NCI-H146 treated with DMSO at 0.1 percent for 48 hours (cell line): ENCODE results near the gene GPX3.
A peak's percentile ranks its signal among the peaks of the same experiment; 100 is the strongest.

Source experiments
- DNase-seq: peaks from one replicate; lab custom pipeline; 2025; ENCODE audit not compliant: unreplicated experiment; lab: John Stamatoyannopoulos, UW

The GPX3 gene

DNA sequence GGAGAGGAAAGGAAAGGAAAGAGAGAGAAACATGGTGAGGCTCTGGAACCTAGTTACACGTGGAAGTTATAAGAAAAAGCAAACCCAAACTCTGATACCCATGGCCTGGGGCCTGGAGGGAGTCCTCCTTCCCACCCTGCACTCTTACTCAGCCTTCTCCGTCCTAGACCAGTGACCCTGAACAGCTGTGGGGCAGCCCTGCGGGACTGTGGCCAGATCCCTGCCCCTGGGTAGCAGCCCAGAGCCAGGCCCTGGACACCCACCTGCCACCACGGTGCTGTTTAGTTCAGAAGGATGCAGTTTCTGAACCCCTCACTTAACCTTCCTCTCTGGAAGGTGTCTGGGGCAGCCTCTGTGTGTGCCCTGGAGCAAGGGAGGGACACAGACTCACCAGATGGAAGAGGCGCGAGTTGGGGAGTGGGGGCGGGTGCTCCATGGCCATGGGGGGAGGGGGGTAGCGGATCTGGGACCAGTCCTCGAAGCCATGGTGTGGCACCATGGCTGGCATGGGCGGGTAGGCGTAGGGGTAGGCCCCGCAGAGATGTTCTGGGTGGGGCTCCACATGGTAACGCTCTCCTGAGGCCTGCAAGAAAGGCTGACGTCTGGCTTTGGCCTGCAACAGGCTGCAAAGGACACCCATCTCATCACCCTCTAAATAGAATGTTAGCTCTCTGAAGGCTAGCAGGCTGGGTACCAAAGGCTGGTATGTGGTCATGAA is 13.0 kb downstream of the GPX3 start:
- DNase-seq = no peak

DNA sequence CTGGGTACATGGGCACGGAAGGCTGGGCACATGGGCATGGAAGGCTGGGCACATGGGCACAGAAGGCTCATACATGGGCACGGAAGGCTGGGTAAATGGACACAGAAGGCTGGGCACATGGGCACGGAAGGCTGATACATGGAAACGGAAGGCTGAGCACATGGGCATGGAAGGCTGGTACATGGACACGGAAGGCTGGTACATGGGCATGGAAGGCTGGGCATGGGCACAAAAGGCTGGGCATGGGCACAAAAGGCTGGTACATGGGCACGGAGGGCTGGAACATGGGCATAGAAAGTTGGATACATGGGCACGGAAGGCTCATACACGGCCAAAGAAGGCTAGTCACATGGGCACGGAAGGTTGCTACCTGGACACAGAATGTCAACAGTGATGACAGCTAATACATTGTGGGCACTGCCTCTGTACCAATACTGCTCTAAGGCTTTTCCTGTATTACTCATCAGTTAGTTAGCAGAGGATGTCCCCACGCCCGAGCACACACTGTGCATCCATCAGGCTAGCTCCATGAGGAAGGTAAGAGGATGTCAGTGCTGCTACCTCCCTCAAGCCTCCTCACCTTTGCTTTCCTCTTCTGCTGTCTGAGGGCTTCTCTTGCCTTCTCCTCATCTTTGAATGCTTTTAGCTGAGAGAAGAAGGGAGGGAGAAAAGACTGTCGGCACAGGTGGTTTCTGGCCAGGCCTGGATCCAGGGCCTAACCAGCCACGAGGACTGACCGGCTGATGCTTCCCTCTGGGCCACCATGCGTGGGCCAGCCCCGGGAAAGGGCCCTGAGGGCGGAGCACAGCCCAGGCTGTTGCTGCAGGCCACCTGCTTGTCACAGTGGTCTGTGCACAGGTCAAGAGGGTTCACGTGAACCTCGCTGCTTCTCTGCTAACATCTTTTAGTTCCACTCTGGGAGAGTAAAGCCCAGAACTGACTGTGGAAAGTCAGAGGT is 14.3 kb downstream of the GPX3 start:
- no peak for DNase-seq

DNA sequence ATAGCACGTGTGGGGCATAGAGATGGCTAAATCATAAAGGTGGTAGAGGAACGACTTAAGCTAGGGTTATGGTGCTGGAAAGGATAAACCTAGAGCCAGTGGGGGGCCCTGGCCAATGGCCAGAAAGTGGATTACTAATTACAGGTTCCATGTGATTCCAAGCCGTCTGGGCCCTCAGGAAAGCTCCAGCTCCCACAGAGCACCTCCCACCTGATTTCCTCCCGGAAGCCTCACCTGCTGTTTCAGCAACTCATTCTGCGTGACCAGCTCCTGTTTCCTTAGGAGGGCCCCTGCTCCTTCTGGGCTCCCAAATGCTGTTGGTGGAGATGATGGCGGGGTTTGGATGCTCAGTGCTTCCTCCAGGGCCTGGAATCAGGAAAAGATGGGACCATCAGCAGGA is 16.2 kb downstream of the GPX3 start:
- DNase-seq = peak; percentile 58

DNA sequence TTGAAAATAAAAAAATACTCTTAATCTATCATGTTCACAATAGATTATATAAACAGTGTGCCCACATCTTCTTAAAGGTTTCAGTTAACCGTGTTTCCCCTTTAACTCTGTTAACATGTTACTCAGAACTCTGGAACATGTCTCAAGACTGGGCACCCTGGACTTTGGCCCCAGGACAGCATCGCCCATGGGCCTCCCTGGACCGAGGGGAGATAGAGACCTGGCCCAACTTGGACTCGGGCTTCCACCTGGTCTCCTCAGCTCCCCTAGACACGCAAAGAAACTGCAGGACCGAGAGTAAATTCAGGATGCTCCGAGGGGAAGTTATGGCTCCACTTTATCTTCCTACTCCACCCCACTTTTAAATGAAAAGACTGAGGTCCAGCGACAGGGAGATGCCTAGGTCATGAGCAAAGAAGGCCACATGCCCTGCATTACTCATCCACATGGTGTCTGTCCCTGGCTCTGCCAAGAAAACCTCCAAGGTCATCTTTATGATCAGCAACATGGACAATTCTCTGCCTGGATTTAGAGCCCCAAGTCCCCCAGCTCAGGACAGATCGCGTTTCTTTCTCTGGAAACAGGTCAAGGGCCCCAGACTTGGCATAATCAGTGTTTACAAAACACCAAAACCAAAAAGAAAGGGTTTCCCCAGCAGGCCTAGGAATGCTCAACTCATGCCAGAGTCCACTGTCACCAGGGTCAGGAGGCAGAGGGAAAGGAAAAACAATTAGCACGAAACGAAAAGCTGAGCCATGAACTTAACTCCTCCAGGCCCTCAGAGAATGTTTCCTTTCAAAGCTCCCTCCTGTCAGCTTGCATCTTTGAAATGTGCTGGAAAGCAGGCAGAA is 17.4 kb downstream of the GPX3 start:
- no peak for DNase-seq

DNA sequence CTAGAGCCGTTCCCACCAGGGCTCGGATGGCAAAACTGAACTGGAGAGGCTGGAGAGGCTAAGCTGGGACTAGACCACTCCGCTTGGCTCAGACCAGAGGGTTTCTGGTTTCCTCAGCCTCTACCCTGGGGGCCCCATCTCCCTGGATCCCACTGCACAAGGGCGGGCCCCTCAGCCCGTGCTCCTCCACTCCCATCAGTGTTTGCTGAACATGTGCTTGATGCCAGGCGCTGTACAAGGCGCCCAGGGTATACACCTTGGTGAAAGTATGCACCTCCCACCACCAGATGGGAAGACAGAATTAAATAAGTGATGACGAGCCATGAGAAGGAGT is 18.0 kb downstream of the GPX3 start:
- DNase-seq = no peak

DNA sequence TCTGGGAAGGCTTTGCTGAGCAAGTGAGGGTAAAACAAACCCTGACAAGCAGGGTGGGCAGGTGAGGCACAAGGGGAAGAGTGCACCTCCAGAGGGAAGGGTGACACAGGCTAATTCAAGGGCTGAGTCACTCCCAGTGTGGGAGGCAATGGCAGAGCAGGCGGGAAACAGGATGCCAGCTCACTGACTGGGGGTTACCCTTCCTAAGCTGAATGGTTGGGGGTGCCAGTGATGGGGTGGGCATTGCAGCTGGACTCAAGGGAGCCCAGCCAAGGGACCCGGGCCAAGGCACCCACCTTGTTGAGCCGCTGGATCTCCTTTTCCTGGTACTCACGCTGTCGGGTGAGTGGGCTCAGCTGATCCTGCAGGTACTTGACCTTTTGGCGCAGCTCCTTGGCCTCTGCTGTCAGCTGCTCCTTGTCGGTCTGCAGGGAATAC is 18.4 kb downstream of the GPX3 start:
- DNase-seq = no peak

DNA sequence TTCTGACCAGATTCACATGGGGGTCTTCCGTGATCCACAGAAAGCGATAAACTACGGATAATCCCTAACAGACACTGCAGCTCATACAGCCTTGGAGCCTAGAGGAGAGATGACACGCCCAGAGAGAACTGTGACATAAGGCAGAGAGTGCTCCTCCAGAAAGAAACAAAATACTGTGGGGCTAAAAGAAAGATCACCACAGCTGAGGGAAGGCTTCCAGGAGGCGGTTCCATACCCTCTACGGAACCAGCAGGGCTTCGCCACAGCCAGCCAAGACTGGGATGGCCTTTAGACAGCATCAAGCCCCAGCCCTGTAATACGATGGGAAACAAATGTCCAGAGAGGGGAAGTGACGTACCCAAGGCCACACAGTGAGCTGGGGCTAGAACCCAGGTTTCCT is 19.3 kb downstream of the GPX3 start:
- DNase-seq = no peak

DNA sequence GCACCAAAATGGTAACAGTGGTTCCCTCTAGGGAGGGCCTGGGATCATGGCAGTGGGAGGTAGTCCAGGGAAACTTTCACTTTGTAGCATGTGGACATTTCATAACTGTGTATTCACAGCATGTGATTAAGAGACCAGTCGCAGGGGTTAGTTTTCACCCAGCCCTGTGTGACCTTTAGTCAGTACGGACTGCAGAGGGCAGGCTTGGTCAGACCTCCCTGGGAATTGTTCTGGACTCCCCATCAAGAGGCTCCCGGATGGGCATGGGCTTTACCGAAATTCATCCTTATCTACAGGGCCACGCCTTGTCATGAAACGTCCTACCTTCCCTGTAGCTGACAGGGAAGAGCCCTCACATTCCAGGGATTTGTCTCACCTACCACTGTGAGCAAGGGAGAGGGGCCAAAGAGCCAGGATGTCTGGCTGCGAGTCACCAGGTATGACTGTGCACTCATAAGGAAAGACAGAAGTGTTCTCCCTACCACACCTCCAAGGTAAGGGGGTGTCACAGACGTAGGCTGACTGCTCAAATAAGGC is 19.9 kb downstream of the GPX3 start:
- no peak for DNase-seq

DNA sequence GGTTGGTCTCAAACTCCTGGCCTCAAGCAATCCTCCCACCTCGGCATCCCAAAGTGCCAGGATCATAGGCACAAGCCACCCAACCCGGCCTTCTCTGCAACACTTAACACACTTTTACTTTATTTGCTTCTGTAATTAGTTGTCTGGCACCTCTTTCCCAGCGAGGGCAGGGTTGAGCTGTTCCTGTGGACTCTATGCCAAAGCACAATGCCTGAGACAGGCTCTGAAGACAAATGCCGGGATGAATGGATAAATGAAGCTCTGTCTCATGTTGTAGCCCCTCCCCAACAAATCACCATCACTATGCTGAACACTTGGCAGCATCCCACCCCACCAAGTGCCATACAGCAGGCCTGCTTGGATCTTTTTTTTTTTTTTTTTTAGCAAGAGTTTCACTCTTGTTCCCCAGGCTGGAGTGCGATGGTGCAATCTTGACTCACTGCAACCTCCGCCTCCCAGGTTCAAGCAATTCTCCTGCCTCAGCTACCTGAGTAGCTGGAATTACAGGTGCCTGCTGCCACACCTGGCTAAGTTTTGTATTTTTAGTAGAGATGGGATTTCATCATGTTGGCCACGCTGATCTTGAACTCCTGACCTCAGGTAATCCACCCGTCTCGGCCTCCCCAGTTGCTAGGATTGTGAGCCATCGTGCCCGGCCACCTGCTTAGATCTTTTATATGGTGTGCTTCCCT is 21.3 kb downstream of the GPX3 start:
- no peak for DNase-seq

DNA sequence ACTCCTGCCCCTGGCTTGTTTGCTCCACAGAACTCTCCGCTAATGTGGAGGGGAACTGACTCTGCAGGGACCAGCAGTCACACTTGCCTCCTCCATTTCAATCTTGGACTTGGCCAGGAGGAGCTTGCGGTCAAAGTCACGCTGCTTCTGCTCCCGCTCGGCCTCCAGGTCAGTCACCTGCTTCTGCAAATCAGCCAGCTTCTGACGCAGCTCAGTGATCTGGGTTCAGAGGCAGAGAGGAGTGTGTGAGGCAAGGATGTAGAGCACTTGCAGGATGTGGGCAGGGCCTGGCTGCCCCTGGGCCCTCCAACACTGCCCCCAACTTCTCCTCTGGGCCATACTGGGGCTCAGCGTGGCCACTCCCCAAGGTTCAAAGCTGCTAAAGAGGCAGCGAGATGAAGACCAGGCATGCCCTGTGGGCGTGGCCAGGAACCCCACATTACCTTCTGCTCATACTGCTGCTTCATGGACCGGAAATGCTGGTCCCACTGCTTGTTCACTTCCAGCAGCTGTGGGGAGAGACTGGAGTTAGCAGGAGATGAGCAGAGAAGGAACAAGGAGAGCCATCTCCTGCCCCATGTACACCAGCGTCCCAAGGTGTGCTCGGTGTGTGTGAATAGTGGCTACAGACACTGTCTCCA is 22.2 kb downstream of the GPX3 start:
- no peak for DNase-seq

DNA sequence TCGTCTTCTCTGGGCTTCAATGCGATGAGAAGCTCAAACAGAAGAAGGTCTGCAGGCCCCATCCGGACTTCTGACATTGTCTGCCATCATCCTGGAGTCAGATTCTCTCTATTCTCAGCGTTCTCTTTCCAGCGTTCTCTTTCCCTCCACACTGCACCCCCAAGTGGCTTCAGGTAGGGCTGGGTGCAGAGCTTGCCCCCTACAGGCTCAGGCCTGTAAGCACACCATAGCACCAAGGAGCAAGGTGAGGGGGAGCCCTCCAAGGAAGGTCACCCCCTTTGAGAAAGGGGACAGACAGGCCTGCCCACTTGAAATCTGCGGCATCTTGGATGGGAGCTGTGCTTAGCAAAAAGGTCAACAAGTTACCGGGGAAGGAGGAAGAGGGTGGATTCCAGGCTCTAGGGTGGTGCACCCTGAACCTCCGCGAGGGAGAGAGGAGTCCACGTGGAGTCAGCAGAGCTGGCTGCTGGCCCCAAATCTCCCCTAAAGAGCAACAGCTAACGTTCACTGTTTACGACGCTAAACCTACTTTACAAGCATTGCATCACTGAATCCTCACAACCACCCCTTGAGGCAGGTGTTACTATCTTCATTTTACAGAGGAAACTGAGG is 27.5 kb downstream of the GPX3 start:
- DNase-seq = no peak

DNA sequence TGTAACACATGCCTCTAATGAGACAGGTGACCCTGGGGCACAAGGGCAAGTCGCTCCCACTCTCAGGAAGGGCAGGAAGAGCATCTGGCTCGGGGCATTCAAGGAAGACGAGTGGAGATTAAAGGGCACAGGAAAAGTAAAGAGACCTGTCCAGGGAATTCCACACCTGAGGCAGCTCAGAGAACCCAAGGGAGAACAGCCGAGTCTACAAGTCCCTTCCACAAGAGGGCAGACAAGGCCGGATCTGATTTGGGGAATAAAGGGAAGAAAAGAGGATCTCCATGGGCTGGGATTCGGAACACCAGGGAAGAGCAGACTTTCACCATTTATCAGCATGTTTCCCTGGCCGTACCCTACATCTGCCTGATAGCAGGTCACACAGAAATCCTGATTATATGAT is 28.1 kb downstream of the GPX3 start:
- DNase-seq = no peak

DNA sequence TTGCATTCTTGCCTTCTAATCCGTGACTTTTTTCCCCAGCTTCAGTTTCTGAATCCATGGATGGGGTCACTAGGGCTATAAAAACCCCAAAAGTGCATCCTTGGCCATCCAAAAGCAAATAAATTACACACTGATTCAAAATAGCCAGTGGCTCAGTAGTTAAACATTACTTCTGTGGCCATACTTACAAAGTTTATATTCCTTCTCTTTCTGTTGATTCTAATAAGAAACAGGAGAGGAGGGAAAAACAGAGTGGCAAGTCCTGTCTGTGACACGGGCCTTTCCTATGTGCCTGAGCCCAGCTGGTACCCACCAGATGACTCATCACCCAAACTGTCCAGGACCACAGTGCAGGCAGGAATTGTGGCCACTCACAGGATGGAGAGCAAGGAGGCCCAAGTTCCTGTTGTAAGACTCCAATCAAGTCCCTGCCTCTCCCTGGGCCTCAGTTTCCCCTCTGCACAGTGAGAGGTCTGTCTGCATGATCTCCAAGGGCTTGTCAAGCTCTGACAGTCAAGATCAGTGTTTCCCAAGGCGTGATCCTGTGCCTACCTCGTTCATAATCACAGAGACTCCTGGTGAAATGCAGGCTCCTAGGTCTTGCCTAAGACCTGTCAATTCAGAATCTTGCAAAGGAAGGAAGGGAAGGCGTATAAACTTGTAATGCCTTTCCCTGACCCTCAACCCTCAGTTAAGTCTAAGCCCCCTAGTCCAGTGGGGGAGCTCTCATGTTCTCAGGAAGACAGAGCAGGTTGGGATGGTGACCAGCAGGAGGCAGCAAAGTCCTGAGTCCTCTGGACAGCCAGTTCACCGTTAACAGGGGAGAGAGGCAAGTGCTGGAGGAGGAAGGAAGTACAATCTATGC is 30.9 kb downstream of the GPX3 start:
- peak; percentile 18 for DNase-seq

DNA sequence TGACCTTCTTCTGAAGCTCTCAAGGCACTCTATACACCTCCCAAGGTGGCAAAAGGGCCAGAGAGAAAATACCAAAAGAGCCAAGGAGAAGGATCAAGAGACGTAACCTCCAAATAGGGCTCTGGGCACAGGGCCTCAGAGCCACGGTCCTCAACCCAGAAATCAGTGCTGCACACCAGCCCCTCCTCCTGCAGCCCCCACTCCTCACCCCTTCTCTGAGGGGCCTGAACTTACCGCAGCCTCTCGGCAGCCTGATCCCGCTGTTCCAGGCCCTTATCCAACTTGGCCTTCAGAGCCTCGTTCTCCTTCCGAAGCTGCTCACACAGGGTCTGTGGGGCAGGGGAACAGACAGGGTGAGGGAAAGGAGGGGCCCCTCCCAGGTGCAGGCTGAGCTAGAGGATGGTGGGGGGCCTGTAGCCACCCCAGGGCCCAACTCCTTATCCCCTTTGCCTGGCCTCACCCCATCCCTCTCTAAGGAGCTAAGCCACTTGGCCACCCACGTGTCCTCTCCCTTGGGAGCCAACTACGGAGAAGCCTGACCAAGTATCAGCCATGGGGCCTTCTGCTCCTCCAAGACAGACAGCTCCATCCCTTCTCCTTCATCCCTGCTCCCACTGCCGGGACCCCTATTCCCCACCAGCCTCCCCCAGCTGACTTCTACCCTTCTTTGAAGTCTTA is 31.7 kb downstream of the GPX3 start:
- DNase-seq = no peak

DNA sequence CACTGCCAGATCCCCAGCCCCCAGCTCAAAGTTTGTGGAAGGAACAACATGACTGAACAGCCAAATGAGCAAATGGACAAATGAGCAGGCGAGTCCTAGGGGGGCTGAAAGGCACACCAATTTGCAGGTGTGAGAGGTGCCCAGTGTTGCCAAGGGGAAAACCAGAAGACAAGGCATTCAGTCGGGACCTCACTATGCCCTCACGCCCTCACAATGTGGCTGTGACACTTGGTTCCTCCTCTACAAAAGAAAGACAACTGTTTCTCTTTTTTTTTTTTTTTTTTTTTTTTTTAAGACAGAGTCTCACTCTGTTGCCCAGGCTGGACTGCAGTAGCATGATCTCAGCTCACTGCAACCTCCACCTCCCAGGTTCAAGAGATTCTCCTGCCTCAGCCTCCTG is 32.4 kb downstream of the GPX3 start:
- DNase-seq = no peak

DNA sequence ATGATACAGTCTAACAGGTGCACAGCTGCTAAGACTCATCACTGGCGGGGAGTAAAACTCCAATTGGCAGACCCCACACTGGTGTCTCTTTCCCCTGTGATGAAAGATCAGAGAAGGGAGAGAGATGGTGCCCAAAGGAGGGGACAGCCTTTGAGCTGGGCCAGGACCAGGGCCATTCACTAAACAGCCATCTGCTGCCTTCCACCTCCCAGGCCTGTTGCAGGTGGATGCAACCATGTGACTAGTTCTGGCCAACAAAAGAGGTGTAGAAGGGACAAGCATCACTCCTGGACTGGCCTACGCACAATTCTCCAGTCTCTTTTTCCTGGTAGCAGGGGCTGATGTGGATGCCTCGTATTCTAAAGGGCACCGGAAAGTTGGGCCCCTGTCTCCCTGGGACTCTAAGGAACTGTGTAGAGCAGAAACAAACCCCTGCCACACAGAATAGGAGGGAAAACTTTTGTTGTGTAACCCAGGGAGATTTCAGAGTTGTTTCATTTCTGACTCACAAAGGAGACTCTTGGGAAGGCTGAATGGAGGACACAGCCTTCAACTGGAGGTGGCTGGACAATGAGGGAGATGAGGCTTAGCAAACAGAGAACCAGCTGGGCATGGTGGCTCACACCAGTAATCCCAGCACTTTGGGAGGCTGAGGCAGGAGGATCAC is 33.5 kb downstream of the GPX3 start:
- no peak for DNase-seq

DNA sequence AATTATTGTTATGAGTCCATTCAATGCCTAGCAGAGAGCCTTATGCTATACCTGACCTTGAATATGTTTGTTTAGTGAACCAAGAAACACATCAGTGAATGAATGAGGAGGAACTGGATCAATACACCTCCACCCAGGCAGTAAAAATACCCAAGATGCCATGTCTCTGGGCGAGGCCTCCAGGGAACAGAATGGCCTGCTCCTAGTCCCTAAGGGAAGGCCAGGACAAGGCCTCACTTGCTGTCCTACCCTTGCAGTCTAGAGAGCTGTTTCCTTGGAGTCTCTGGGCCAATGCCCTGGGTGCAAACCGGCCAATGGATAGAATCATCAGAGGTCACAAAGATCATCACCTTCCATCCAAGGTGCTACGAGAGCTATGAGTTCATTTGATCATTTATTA is 34.3 kb downstream of the GPX3 start:
- no peak for DNase-seq

DNA sequence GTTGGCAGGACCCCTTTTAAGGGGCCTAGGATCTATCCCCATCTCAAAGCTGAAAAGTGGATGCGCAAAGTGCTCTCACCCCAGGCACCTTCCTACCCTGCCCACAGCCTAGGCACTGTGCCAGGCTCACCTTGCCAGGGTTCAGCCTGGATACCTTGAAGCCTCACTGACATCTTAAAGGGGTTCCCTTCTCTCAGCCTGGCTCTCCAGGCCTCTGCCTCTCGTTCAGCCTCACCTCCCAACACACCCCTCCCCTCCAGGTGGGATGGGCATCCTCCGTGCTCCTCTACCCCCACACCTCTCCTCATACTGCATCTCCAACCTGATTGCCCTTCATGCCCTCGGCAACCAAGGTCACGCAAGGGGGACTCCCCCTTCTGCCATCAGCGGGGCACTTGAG is 34.9 kb downstream of the GPX3 start:
- DNase-seq = no peak
